Keratinocyte (primary cell): ENCODE measurements around the gene FOXP2.

ENCODE experiments used
- EZH2 ChIP-seq: IDR thresholded peaks from one replicate; pipeline ENCODE4 v1.6.1; 2012; ENCODE audit warnings: inconsistent platforms, mild to moderate bottlenecking, low read length, moderate library complexity
- TF ChIP-seq, protein P1 (sequence below), 3 experiments: IDR thresholded peaks in 1 of 3; conservative IDR thresholded peaks in 1 of 3; optimal IDR thresholded peaks in 1 of 3; 2 replicates in 2 of 3; 3 replicates in 1 of 3; pipeline versions ENCODE3 to v1.5.1; 2011; ENCODE audit warnings: low read length in 3 of 3, mild to moderate bottlenecking in 3 of 3, moderate library complexity in 2 of 3, control low read depth in 1 of 3, inconsistent platforms in 1 of 3; ENCODE audit not compliant: insufficient read depth in 2 of 3; ENCODE audit errors: extremely low read depth in 1 of 3

DNA sequence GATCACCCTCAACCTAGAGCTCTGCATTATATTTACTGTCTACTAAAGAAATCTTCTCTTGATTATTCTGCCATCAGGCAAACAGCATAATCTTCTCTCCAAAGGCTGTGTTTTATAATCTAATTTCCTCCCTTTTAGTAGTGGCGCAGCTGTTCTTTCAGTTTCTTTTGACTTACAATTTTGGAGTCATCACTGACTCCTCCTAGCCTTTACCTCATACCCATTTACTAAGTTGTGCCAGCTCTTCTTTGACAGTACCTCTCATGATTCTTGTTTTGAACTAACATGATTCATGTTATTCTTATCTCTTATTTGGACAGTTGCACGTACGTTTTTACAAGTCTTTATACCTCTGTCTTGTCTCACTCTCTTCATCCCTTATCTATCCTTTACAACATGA, 113.0 kb downstream of the FOXP2 start:
- TF ChIP-seq, protein P1, sequence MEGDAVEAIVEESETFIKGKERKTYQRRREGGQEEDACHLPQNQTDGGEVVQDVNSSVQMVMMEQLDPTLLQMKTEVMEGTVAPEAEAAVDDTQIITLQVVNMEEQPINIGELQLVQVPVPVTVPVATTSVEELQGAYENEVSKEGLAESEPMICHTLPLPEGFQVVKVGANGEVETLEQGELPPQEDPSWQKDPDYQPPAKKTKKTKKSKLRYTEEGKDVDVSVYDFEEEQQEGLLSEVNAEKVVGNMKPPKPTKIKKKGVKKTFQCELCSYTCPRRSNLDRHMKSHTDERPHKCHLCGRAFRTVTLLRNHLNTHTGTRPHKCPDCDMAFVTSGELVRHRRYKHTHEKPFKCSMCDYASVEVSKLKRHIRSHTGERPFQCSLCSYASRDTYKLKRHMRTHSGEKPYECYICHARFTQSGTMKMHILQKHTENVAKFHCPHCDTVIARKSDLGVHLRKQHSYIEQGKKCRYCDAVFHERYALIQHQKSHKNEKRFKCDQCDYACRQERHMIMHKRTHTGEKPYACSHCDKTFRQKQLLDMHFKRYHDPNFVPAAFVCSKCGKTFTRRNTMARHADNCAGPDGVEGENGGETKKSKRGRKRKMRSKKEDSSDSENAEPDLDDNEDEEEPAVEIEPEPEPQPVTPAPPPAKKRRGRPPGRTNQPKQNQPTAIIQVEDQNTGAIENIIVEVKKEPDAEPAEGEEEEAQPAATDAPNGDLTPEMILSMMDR (optimal IDR thresholded peaks at IDR 0.05 in 1 of 3, IDR thresholded peaks at IDR 0.05 in 1 of 3, conservative IDR thresholded peaks at IDR 0.05 in 1 of 3; ENCODE audit: extremely low read depth in 1 of 3, insufficient read depth in 2 of 3, low read length in 3 of 3): no peak
- TF ChIP-seq EZH2: no peak
